Measurements from ENCODE around the gene NANOS3.

DNA sequence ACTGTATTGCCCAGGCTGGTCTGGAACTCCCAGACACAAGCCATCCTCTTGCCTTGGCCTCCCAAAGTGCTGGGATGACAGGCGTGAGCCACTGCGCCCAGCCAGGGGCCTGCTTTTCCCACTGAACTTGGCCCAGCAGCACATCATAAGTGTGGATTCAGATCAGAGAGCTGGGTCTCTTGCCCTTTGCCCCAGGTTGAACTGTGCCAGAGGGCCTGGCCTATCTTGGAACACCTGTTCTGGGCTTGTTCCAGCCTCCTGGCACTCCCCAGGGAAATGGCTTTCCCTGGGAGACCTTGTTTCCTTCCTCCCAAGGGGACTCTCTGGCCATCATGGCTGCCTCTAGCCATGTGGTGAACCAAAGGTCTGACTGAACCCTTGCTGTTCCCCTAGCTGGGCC, 32.5 kb downstream of the NANOS3 start:
- TF ChIP-seq, protein P1, sequence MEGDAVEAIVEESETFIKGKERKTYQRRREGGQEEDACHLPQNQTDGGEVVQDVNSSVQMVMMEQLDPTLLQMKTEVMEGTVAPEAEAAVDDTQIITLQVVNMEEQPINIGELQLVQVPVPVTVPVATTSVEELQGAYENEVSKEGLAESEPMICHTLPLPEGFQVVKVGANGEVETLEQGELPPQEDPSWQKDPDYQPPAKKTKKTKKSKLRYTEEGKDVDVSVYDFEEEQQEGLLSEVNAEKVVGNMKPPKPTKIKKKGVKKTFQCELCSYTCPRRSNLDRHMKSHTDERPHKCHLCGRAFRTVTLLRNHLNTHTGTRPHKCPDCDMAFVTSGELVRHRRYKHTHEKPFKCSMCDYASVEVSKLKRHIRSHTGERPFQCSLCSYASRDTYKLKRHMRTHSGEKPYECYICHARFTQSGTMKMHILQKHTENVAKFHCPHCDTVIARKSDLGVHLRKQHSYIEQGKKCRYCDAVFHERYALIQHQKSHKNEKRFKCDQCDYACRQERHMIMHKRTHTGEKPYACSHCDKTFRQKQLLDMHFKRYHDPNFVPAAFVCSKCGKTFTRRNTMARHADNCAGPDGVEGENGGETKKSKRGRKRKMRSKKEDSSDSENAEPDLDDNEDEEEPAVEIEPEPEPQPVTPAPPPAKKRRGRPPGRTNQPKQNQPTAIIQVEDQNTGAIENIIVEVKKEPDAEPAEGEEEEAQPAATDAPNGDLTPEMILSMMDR (IDR thresholded peaks at IDR 0.05; ENCODE audit: insufficient read depth, low read depth, low read length): no peak
- no peak for TF ChIP-seq EZH2 (IDR thresholded peaks at IDR 0.05; ENCODE audit: insufficient read depth, low read length)
